GM18498 (cell line): ENCODE measurements around the gene FAM170B.

Experiments used
- ATAC-seq: cut with Tn5 transposase; IDR thresholded peaks from one replicate; pipeline ENCODE4 v1.9.1; 2021; ENCODE audit warnings: mild to moderate bottlenecking, moderate library complexity; ENCODE audit not compliant: unreplicated experiment

The FAM170B gene

DNA sequence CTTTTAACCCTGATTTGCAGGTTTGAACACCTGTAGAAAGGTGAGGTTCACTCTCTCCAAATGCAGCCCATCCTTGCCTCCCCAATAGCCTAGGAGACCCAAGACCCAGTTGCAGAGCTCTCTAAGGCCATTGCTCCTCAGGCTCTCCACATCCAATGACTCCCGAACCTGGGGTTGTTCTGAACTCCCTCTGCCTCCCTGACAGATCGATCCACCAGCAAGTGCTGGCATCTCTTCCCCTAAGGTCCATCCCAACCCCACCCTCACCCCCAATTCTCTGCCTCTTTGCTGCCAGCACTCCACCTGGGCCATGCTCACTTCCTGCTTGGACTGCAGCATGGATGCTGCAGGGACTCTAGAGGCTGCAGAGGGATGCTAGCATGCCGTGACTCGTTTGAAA is 19.3 kb upstream of the FAM170B start:
- no peak for ATAC-seq

- no peak for ATAC-seq
Observed at GRCh38 chr10:49152663-49153062, 18.8 kb upstream of the FAM170B start.

- ATAC-seq: no peak
Observed at GRCh38 chr10:49152037-49152436, 18.2 kb upstream of the FAM170B start.

DNA sequence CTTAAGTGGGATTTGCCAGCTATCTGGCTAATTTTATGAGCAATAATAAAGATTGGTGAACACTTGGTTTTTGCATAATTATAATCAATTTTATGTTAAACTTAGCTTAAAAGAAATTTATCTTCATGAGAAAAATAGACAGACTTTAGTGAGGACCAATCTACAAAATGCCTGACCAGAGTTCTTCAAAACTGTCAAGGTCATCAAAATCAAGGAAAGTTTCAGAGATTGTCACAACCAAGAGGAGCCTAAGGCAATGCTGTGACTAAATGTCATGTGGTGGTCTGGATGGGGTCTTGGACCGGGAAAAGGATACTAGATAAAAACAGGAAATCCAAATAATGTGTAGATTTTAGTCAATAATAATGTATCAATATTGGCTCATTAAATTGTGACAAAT is 17.7 kb upstream of the FAM170B start:
- no peak for ATAC-seq

DNA sequence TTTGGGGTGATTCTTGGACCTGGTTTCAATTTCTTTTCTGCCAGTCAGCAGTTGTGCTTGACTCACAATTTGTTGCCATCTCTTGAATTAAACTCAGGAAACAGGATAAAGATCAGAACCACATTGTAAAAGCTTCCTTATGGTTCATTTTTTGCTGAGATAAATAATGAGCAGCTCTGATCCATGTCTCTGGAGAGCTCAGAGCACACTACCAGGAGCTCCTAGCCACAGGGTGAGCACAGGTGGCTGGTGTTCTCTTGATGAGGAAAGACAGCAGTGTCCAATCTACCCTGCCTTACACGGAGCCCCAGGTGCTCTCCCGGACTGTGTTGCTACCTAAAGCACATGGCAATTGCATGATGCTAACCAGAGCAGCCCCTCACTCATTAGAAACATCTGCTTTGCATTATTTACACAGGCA is 17.2 kb upstream of the FAM170B start:
- ATAC-seq: no peak

DNA sequence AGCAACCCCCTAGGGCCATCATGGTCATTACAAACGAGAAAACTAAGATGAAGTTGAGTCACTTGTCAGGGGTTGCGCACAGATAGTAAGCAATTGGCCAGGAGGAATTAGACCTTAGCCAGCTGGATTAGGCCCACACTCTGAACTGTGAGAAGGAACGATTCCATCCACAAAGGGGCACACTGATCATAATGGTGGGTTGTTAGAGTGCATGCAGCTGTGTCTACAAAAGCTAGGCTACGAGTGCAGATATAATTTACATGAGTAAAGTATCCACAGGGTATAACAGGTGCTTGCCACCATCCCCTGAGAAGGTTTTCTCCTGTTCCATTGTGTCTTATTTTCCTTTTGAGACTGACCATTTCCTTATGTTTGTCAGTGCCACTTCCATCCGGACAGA is 16.6 kb upstream of the FAM170B start:
- no peak for ATAC-seq

GRCh38 chr10:49149881-49150280 is 16.1 kb upstream of the FAM170B start:
- no peak for ATAC-seq

- no peak for ATAC-seq
Observed at GRCh38 chr10:49144058-49144720, 10.4 kb upstream of the FAM170B start.

GRCh38 chr10:49143249-49143648 is 9.4 kb upstream of the FAM170B start:
- ATAC-seq: no peak

DNA sequence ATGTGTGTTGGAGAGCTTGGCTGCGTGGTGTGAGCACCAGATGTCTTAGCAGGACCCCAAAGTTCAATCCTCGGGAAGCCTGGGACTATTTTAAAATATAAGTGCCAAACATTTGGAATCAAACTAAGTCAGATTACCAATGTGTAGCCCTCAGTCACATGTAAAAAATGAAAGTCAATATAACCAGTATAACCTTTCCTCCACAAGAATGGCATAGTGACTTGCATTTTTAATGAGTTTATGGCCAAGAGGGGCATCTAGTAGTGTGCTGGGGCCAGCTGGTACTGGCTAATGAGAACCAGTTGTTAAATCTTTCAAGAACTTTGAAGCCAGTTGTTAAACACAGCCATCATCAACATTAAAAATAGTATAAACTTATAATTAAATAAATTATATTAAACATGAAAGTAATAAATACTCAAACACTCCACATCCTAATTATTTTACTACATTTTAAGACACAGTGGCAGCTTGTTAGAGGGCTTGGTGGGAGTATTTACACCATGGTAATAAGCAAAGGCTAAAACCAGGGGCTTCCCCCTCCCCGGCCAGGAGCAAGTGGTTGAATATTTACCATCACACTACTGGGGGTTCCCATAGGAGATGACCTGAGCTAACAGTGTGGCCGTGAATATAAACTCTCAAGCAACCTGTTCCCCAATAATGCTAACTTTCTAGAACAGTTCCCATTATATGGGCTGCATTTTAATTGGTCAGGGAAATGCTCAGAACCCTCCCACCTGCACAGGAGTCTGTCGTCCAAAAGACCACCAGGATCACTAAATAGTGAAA is 7.9 kb upstream of the FAM170B start:
- no peak for ATAC-seq

DNA sequence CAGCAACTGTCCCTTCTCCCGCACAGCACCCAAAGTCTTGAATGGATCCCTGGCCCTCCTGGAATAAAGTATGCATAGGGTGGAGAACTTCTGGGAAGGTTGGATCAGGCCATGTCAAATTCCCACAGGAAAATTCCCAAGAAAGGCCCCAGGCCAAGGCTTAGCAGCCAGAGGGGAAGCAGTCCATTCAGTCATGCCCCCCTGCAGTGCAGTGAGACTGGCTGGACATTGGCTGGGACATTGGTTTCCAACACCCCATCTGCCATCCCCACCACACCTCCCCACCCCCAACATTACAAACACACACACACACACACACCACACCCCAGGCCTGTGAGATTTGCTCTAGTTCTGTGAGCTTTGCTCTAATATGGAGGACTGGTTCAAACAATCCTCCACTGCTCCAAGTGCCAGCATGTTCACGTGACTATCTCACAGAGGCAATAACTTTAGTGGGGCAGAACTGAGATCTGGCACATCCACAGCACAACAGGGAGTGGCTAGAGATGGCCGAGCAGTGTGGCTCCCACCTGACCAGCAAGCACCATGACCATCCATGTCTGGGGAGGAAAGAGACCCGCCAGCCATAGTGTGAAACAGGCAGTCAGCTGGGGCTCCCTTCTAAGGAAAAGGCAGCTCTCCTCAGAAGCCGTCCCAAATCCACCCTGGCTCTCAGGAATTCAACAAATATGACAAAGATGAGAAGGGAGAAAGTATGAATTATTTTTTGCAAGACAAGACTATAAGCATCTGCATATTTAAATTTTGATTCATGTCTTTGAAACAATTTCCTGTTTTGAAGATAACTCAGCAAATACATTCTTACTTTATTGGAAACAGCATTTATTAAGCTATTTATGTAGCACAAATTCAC is 6.7 kb upstream of the FAM170B start:
- no peak for ATAC-seq

- no peak for ATAC-seq
Observed at GRCh38 chr10:49139846-49140195, 6.0 kb upstream of the FAM170B start.

DNA sequence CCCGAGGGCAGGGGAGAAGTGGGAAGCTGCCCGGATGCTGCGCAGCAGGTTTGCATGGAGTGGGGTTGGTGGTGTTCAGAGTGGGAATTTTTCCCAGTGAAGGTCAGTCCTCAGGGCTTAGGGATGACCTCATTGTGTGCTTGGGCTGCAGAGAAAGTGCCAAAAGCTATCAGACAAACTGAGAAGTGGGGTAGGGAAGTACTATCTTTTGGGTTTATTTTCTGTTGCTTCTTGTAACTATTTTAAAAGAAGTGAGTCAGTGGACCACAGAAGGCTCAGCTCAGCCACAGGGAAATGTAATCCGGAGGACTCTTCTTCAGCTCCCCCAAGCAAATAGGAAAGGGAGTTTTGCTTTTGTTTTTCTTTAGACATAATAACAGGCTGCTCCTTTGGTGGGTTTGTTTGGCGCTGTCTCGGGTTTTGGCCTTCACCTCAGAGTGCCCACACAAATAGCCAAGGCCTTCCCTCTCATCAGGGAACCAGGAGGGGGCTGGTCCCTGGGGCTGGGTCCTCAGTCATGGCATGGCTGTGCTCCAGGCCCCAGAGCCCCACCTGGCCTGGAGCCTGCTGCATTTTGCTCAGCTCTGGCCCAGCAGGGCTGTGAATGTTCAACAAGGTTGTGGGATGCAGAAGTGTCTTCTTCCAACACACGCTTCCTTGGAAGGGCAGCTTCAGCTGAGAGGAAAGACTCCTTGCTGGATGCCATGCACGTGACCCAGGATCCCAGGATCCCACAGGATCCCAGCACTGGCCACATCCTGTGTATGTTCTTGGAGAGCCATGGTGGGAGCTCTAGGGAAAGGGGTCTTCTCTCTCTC is 5.4 kb upstream of the FAM170B start:
- ATAC-seq: no peak

DNA sequence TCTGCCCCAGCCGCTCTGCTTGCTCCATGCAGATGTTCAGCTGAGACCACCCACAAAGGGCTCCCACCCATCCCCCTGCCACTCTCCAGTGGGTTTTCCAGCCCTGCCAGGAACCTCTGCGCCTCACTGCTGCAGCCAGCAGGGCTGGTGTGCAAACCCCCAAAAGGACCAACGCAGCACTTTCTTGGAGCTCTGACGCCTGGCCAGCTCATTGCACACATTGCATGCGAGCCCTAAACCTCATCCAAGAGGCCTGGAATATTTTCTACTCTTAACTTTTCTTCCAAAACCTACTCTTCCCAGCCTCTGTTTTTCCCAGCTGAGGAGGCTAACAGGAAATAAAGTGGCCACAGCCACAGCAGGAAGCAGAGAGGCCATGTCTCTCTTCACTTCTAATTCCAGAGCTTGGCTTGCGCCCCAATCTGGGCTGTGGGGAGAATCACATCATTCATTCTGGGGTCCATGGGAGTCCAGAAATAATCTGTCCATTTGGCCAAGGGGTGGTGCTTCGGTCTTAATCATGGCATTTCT is 4.6 kb upstream of the FAM170B start:
- no peak for ATAC-seq

- ATAC-seq: no peak
Observed at GRCh38 chr10:49136525-49136924, 2.7 kb upstream of the FAM170B start.

DNA sequence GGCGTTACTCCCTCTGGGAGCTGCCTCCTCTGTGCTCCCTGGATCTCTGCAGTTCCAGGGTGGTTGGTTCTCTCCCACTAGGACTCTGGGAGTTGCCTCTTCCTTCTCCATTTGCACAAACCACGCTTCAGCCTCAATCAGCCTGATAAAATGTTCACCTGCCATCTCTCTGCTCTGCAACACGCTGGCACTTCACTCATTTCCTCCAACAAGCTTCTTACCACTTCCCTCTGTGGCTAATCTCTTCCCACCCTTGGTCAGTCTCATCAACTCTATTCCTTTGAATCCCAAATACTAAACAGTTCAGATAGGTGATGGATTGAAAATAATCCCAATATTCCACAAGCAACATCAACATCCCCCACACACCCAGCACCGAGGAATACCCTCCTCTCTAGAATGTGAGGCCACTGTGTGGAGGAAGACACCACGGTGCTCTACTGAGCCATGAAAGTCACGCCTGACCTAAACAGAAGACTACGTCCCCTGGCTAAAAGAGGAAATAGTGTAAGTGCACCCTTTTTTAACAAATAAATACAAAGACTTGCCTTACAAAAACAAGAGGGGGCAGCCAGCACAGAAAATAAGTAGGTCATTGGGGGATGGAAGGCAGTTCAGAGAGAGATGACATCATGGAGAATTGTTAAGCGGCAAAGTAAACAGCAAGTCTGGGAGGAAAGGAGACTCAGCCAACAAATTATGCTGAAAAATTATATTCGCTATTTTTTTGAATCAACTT is 1.9 kb upstream of the FAM170B start:
- no peak for ATAC-seq

GRCh38 chr10:49134327-49134726 is 506 bp upstream of the FAM170B start:
- no peak for ATAC-seq

DNA sequence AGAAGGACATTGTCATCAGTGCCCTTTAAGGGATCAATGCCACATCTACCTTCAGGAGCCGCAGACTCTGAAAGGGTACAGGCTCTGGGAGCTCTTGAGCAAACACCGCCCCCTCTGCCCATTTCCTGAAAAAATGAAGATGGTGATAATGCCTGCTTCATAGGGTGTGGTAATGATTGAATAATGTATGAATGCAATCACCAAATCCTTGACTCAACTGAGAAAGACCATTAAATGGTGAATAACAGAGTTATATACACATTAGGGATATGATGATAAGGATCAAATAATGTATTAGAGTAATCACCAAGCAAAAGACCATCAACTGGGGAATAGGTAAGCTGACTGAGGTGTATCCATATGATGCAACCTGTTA is 1.5 kb downstream of the FAM170B start:
- no peak for ATAC-seq

- ATAC-seq: no peak
Observed at GRCh38 chr10:49131507-49132361, 2.1 kb downstream of the FAM170B start.
